HG02571 (cell line): ENCODE data around the gene ANAPC2.

ENCODE experiments used
- ATAC-seq: cut with Tn5 transposase; IDR thresholded peaks from one replicate; pipeline ENCODE4 v1.9.1; 2021; ENCODE audit warnings: mild to moderate bottlenecking, moderate library complexity; ENCODE audit not compliant: unreplicated experiment

The ANAPC2 gene

GRCh38 chr9:137164370-137165249, 23.8 kb downstream of the ANAPC2 start:
- no peak for ATAC-seq

GRCh38 chr9:137163805-137164204, 24.6 kb downstream of the ANAPC2 start:
- no peak for ATAC-seq

- ATAC-seq = no peak
Observed at GRCh38 chr9:137163365-137163715, 25.0 kb downstream of the ANAPC2 start.

- no peak for ATAC-seq
Observed at GRCh38 chr9:137162505-137163364, 25.6 kb downstream of the ANAPC2 start.

GRCh38 chr9:137161558-137162486, 26.5 kb downstream of the ANAPC2 start:
- no peak for ATAC-seq

- ATAC-seq = no peak
Observed at GRCh38 chr9:137160716-137161557, 27.4 kb downstream of the ANAPC2 start.

GRCh38 chr9:137160054-137160425, 28.3 kb downstream of the ANAPC2 start:
- no peak for ATAC-seq

- no peak for ATAC-seq
Observed at GRCh38 chr9:137159105-137160053, 29.0 kb downstream of the ANAPC2 start.

GRCh38 chr9:137158625-137159024, 29.7 kb downstream of the ANAPC2 start:
- ATAC-seq = no peak

GRCh38 chr9:137157618-137158415, 30.5 kb downstream of the ANAPC2 start:
- no peak for ATAC-seq

- no peak for ATAC-seq
Observed at GRCh38 chr9:137156567-137157375, 31.6 kb downstream of the ANAPC2 start.

- no peak for ATAC-seq
Observed at GRCh38 chr9:137152844-137153405, 35.4 kb downstream of the ANAPC2 start.

GRCh38 chr9:137150617-137151457, 37.5 kb downstream of the ANAPC2 start:
- peak; percentile 36 for ATAC-seq

- peak; percentile 2 for ATAC-seq
Observed at GRCh38 chr9:137149942-137150616, 38.3 kb downstream of the ANAPC2 start.

GRCh38 chr9:137149363-137149762, 39.0 kb downstream of the ANAPC2 start:
- ATAC-seq = no peak
